Neutrophil (primary cell): ENCODE data around the gene LTF.

Source experiments
- H3K27ac ChIP-seq: fragments of 200-600 bp; sonication (generic); 2 replicates; pipeline ENCODE4 v1.5.1; 2016; ENCODE audit warnings: mild to moderate bottlenecking, moderate library complexity
- H3K27me3 ChIP-seq: fragments of 200-600 bp; sonication (generic); 2 replicates; pipeline ENCODE4 v1.6.0; 2016; ENCODE audit warnings: mild to moderate bottlenecking
- H3K36me3 ChIP-seq: fragments of 200-600 bp; sonication (generic); 2 replicates; pipeline ENCODE4 v1.5.1; 2017
- H3K4me1 ChIP-seq, 2 experiments: fragments of 200-600 bp in 1 of 2; sonication (generic) in 1 of 2; 1 replicate in 1 of 2; 2 replicates in 1 of 2; pipeline versions ENCODE4 v1.5.1 to v1.6.1; 2013 to 2016; ENCODE audit warnings: low read depth in 1 of 2, low read length in 1 of 2, mild to moderate bottlenecking in 1 of 2, moderate library complexity in 1 of 2; ENCODE audit not compliant: control insufficient read depth in 1 of 2, insufficient read depth in 1 of 2
- H3K4me3 ChIP-seq, 2 experiments: fragments of 200-600 bp in 1 of 2; sonication (generic) in 1 of 2; 1 replicate in 1 of 2; 2 replicates in 1 of 2; pipeline ENCODE4 v1.5.1; 2013 to 2016; ENCODE audit warnings: low read depth in 1 of 2, low read length in 1 of 2, mild to moderate bottlenecking in 1 of 2, moderate library complexity in 1 of 2
- H3K9me3 ChIP-seq: fragments of 200-600 bp; sonication (generic); 2 replicates; pipeline ENCODE4 v1.5.1; 2016
- CTCF ChIP-seq: fragments of 200-600 bp; sonication (generic); IDR thresholded peaks from 2 replicates; pipeline ENCODE4 v1.5.1; 2016; ENCODE audit warnings: antibody characterized with exemption

Gene LTF

GRCh38 chr3:46488735-46489361 is 24.1 kb upstream of the LTF start:
- Histone ChIP-seq H3K9me3 (no peaks in the 10 kb centered on the region), H3K36me3 (no peaks in the 10 kb centered on the region), H3K4me1 (peaks cover 37 to 49% of the 10 kb centered on the region in 2 experiments), H3K27ac (no peak overlapping the region), H3K4me3 (peak overlapping the region; percentile 45 to 55), H3K27me3 (no peaks in the 10 kb centered on the region)
- peak; percentile 85 for TF ChIP-seq CTCF

GRCh38 chr3:46485779-46486175 is 21.1 kb upstream of the LTF start:
- Histone ChIP-seq H3K27ac (no peak overlapping the region), H3K36me3 (no peaks in the 10 kb centered on the region), H3K9me3 (no peaks in the 10 kb centered on the region), H3K4me1 (peaks cover 52 to 59% of the 10 kb centered on the region in 2 experiments), H3K4me3 (no peak overlapping the region), H3K27me3 (no peaks in the 10 kb centered on the region)
- no peak for TF ChIP-seq CTCF

- Histone ChIP-seq H3K9me3 (no peaks in the 10 kb centered on the region), H3K4me1 (peaks cover 58 to 66% of the 10 kb centered on the region in 2 experiments), H3K27me3 (no peaks in the 10 kb centered on the region), H3K27ac (no peak overlapping the region), H3K4me3 (no peak overlapping the region), H3K36me3 (no peaks in the 10 kb centered on the region)
- TF ChIP-seq CTCF, result no peak
Observed at GRCh38 chr3:46484911-46485778, 20.4 kb upstream of the LTF start.

- Histone ChIP-seq H3K4me1 (peaks cover 65 to 70% of the 10 kb centered on the region in 2 experiments), H3K27ac (no peak overlapping the region), H3K27me3 (no peaks in the 10 kb centered on the region), H3K36me3 (no peaks in the 10 kb centered on the region), H3K4me3 (no peak overlapping the region), H3K9me3 (no peaks in the 10 kb centered on the region)
- TF ChIP-seq CTCF, result no peak
Observed at GRCh38 chr3:46484388-46484787, 19.7 kb upstream of the LTF start.

GRCh38 chr3:46483825-46484224 is 19.1 kb upstream of the LTF start:
- no peaks in the 10 kb centered on the region for H3K9me3 ChIP-seq
- no peaks in the 10 kb centered on the region for H3K36me3 ChIP-seq
- no peak for TF ChIP-seq CTCF
- H3K4me1 ChIP-seq, result peaks cover 67 to 70% of the 10 kb centered on the region in 2 experiments
- H3K4me3 ChIP-seq, result no peak overlapping the region
- no peaks in the 10 kb centered on the region for H3K27me3 ChIP-seq
- H3K27ac ChIP-seq, result no peak overlapping the region
